GM12873 (cell line): Measurements from ENCODE around the gene LONRF2.

Experiments used
- TF ChIP-seq, protein P1 (sequence below): IDR thresholded peaks from 2 replicates; pipeline ENCODE4 v1.5.1; 2012; ENCODE audit warnings: low read depth, mild to moderate bottlenecking, moderate library complexity, low read length, control low read depth; ENCODE audit not compliant: insufficient read depth; ENCODE audit errors: missing control alignments

LONRF2 gene

GRCh38 chr2:100256849-100257248, 65.5 kb downstream of the LONRF2 start:
- TF ChIP-seq, protein P1, sequence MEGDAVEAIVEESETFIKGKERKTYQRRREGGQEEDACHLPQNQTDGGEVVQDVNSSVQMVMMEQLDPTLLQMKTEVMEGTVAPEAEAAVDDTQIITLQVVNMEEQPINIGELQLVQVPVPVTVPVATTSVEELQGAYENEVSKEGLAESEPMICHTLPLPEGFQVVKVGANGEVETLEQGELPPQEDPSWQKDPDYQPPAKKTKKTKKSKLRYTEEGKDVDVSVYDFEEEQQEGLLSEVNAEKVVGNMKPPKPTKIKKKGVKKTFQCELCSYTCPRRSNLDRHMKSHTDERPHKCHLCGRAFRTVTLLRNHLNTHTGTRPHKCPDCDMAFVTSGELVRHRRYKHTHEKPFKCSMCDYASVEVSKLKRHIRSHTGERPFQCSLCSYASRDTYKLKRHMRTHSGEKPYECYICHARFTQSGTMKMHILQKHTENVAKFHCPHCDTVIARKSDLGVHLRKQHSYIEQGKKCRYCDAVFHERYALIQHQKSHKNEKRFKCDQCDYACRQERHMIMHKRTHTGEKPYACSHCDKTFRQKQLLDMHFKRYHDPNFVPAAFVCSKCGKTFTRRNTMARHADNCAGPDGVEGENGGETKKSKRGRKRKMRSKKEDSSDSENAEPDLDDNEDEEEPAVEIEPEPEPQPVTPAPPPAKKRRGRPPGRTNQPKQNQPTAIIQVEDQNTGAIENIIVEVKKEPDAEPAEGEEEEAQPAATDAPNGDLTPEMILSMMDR = no peak

DNA sequence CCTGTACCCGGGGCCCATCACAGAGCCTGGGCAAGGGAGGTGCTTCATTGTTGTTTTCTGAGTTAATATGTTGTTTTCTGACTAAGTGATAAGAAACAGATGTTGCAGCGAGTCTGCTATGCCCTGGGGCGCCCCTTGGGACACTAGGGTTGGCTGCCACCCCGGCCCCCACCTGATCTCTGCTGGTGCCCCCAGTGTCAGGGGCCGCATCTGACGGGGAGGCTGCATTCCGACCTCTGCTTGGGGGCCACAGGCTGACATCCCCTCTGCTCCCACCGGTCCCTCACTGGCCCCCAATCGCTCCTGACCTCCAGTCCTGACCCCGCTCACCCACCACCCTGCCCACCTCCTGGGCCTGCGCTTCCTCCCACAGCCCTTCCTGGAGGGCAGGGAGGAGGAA, 65.9 kb downstream of the LONRF2 start:
- TF ChIP-seq, protein P1 = no peak

DNA sequence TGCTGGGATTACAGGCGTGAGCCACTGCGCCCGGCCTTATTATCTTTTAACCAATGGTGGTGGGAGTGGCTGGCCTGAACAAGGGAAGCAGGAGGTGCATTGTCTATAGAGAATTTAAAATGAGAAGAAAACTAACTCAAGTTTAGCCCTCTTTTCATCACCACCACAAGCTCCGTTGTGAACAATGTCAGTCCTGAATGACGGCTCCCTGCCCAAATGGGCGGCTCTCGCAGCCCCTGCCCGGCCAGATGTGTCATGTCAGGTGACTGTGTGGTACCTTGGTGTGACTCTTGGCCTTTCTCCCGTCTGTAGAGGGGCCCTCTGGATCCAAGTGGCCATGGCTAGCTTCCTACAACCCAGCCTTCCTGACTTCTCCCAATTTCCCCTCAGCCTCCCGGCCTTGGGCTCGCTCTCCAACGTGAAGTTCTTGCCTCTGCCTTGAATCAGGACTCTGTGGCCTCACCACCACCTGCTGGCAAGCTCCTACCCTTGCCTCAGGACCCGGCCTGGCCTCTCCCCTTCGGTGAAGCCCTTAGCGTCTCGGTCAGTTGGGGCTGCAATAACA, 67.6 kb downstream of the LONRF2 start:
- TF ChIP-seq, protein P1 = no peak

DNA sequence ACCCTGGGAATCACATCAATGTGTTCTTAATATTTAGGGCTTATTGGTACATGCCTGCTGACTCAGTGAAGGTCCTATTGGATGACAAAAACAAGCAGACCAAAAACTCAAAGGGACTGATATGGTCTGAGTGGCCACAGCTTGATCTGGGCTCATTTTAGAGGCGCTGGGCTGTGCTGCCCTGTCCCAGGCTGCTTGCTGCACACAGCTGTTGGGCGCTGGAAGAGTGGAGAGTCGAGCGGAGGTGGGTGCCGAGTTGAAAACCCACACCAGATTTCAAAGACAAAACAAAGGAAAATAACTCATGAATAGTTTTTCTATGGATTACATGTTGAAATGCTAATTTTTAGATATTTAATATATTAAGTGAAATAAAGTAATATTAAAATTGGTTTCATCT, 68.5 kb downstream of the LONRF2 start:
- TF ChIP-seq, protein P1 = no peak

GRCh38 chr2:100252811-100253698, 69.2 kb downstream of the LONRF2 start:
- TF ChIP-seq, protein P1 = no peak

GRCh38 chr2:100250645-100251044, 71.7 kb downstream of the LONRF2 start:
- TF ChIP-seq, protein P1 = no peak

DNA sequence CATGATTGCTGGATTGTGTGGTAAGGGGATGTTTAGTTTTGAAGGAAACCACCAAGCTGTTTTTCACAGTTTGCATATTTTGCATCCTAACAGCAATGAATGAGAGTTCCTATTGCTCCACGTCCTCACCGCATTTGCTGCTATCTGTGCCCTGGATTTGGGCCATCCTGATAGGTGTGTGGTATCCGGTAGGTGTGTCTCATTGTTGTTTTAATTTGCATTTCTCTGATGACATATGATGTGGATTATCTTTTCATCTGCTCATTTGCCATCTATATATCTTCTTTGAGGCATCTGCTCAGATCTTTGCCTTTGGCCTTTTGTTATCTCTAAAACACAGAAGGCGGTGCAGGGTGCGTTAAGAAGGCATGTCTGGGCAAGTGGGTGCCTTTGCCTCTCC, 73.3 kb downstream of the LONRF2 start:
- TF ChIP-seq, protein P1 = no peak
